Cardiac fibroblast (primary cell): ENCODE data around the gene BCAR3.

Experiments used
- DNase-seq, 2 donors: peaks; one replicate each; pipeline versions ENCODE4 v3.0.0 to v3.0.0-alpha.2; 2010; ENCODE audit warnings: low read depth in 2 of 2
- H3K4me3 ChIP-seq, 2 donors: replicated peaks in 1 of 2; 1 replicate in 1 of 2; 2 replicates in 1 of 2; pipeline ENCODE4 v1.5.1; 2011; ENCODE audit warnings: low read depth in 2 of 2, low read length in 2 of 2, mild to moderate bottlenecking in 2 of 2, moderate library complexity in 1 of 2
- TF ChIP-seq, protein P1 (sequence below): IDR thresholded peaks from one replicate; pipeline ENCODE4 v1.5.1; 2011; ENCODE audit warnings: low read depth, mild to moderate bottlenecking, low read length, inconsistent platforms

The BCAR3 gene

DNA sequence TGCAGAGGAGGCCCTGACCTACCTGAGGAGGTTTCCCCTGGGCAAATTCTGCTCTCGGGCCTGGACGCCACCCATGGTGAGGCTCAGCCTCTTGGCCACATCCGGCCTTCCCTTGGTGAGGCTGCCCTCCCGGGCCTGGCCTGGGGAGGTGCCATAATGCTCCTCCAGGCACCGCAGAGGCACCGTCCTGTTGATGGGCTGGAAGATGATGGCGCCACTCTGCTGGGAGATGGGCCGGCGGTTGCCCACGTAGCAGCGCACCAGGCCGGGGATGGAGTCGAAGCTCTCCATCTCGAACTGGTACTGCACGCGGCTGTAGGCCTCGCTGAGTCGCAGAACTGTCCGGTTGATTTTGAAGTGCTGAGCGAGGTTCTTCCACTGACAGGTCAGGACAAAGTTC, 92.7 kb downstream of the BCAR3 start:
- no peak overlapping the region for H3K4me3 ChIP-seq
- TF ChIP-seq, protein P1, sequence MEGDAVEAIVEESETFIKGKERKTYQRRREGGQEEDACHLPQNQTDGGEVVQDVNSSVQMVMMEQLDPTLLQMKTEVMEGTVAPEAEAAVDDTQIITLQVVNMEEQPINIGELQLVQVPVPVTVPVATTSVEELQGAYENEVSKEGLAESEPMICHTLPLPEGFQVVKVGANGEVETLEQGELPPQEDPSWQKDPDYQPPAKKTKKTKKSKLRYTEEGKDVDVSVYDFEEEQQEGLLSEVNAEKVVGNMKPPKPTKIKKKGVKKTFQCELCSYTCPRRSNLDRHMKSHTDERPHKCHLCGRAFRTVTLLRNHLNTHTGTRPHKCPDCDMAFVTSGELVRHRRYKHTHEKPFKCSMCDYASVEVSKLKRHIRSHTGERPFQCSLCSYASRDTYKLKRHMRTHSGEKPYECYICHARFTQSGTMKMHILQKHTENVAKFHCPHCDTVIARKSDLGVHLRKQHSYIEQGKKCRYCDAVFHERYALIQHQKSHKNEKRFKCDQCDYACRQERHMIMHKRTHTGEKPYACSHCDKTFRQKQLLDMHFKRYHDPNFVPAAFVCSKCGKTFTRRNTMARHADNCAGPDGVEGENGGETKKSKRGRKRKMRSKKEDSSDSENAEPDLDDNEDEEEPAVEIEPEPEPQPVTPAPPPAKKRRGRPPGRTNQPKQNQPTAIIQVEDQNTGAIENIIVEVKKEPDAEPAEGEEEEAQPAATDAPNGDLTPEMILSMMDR: no peak
- no peak for DNase-seq

GRCh38 chr1:93588206-93588605, 93.4 kb downstream of the BCAR3 start:
- no peak overlapping the region for H3K4me3 ChIP-seq
- DNase-seq: peak; percentile 58 to 78

DNA sequence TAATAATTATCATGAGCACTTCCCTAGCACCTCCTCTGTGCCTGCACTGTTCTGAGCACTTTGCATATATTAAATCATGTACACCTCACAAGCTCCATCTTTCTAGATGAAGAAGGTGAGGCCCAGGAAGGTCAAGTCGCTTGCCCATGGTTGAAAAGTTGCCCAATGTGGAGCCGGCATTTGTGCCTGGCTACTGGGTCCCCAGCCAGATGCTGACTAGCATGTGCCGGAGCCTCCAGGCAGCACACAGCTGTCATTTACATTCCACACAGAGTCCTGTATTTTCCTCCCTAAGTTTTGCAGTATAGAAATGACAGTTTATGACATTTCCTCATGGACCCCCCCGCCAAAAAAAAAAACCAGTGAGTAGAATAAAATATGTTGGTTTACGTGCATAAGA, 94.3 kb downstream of the BCAR3 start:
- DNase-seq: no peak
- no peak overlapping the region for H3K4me3 ChIP-seq
- TF ChIP-seq, protein P1: no peak

More at GRCh38 chr1:93588206-93588605, 93.4 kb downstream of the BCAR3 start:
- TF ChIP-seq, protein P1: no peak

GRCh38 chr1:93585059-93585966, 96.3 kb downstream of the BCAR3 start:
- peak; percentile 67 to 85 for DNase-seq
- H3K4me3 ChIP-seq: no peak overlapping the region
- TF ChIP-seq, protein P1: no peak

- TF ChIP-seq, protein P1: no peak
Measured at GRCh38 chr1:93584261-93585003, 97.2 kb downstream of the BCAR3 start.

DNA sequence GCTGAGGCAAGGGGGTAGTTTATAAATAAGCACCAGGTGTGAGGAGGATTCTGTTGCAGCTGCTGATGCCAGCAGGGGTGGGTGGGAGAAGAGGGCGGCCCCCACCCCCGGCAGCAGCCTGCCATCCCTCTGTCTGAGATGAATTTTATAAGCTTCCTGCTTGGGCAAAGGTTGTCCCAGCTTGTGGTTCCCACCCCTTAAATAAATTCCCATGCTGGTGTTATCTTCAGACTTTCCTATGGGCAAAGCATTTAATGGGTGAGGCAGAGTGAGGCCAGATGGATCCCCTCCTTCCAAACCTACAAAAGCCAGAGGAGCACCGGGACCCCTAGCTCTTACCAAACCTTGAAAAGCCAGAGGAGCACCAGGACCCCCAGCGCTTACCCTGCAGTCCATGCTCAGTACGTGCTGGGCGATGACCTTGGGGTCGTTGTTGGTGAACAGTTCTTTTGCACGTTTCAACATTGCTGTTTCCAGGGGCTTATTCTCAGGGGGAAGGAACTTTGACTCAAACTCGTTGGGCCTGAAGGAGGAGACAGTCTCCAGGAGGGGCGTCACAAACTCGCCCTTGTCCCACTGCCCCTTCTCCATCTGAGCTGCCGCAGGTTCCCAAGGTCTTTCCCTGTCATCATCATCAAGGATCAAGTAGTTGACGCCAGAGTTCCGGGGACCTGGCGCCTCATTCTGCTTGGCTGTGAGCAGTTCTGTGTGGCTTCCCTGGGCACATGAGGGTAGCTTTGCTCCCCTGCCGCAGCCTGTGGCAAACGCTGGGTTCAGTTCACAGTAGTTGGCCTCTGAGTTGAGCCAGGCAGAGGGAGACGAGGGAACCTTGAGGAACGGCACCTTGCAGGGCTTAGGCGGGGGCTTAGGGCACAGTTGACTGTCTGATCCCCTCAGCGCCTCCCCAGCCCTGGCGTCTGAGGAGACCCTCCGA, 99.5 kb downstream of the BCAR3 start:
- no peak overlapping the region for H3K4me3 ChIP-seq
- TF ChIP-seq, protein P1: no peak
- DNase-seq: no peak

More at GRCh38 chr1:93584261-93585003, 97.2 kb downstream of the BCAR3 start:
- H3K4me3 ChIP-seq: no peak overlapping the region
- peak in 1 of 2 donors; percentile 49 for DNase-seq
